GM21737 (cell line): ENCODE results near the gene CNDP1.

Experiments used
- ATAC-seq: cut with Tn5 transposase; IDR thresholded peaks from one replicate; pipeline ENCODE4 v1.9.1; 2021; ENCODE audit warnings: mild to moderate bottlenecking, moderate library complexity; ENCODE audit not compliant: unreplicated experiment

CNDP1 gene

GRCh38 chr18:74617486-74617885 lies 83.2 kb downstream of the CNDP1 start:
- no peak for ATAC-seq

- no peak for ATAC-seq
Observed at GRCh38 chr18:74622072-74622471, 87.8 kb downstream of the CNDP1 start.

DNA sequence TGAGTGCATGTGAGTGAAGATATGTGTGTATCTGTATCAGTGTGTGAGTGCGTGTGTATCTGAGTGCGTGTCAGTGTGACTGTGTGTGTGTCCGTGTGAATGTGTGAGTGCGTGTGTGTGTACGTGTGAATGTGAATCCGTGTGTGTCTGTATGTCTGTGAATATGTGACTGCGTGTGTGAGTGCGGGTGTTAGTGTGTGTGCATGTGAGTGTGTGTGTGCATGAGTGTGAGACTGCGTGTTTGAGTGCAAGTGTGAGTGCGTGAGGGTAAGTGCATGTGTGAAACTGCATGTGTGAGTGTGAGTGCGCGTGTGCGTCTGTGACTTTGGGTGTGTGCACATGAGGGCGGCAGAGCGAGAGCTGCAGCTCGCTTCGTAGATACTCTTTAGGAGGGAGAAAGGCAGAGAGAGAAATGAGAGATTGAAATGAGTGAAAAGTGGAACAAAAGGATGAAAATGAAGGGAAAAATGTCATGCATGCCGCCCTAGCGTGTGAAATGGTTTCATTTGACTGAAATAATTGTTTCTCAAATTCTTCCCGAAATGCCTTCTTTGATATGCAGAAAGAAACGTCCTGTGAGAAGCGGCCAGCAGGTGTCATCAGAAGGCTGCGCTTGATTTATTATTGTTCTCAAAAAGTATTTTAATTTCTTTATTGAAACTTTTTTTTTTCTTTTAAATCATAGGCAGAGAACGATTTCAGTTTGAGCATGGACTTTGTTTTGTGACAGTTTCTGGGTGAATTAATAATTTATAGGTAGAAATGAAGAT lies 88.9 kb downstream of the CNDP1 start:
- ATAC-seq, result no peak

- no peak for ATAC-seq
Observed at GRCh38 chr18:74624466-74624865, 90.2 kb downstream of the CNDP1 start.

DNA sequence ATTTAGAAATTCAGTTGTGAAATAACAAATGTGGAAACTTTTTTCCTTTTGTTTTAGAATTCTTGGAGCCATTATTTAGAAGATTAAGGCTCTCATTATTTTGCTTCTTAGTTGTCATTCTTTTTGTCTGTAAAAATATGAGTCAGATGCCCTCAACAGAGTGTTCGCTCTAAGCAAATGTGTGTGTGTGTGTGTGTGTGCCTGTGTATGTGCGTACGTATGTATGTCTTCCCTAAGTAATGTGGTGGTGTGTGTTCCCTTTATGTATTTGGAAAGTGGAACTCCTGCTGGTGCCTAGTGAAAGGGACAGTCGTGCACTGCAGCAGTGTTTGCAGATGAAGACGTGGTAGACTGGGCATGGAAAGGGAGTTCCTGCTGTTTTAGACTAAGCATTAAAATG lies 90.9 kb downstream of the CNDP1 start:
- ATAC-seq, result no peak

DNA sequence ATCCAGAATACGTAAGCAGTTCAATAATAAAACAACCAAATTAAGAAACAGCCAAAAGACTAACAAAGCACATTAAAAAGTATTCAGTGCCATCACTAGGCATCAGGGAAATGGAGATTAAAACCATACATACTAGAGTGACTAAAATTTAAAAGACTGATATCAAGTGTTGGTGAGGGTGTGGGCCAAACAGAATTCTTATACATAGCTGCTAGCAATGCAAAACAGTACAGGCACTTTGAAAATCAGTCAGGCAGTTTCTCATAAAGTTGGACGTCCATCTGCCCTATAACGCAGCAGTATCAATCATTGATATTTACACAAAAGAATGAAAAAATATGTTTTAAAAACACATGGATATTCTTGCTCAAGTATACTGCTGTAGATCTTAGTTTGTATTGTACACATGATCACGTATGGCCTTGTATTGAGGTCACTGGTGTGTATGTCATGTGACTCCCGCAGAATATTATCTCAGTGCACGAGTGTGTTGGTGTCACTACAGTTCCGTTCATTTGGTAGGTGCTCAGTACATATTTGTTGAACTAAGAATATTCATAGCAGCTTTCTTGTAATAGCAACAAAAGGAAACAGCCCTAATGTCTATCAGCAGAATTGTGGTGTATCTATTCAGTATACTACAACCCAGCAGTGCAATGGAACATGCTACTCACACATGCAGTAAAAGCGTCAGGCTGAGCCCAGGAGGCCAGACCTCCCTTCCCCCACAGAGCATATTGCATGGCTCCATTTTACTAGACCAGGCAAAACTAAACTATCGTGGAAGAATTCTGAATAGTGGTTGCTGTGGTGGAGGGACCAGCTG lies 92.0 kb downstream of the CNDP1 start:
- no peak for ATAC-seq

DNA sequence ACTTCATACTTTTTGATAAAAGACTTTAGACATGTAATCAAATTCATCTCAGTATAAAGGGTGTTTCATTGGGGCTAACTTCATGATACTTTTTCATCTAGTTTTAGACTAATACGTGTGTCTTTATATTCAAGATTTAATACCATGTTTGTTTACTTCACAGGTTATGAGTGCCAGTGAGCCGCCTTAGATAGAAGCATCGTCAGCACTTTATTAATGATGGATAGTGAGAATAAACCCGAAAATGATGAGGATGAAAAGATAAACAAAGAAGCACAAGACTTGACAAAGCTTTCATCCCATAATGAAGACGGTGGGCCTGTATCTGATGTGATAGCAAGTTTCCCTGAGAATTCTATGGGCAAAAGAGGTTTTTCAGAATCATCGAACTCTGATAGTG lies 96.5 kb downstream of the CNDP1 start:
- no peak for ATAC-seq

- no peak for ATAC-seq
Observed at GRCh38 chr18:74631212-74631611, 96.9 kb downstream of the CNDP1 start.

DNA sequence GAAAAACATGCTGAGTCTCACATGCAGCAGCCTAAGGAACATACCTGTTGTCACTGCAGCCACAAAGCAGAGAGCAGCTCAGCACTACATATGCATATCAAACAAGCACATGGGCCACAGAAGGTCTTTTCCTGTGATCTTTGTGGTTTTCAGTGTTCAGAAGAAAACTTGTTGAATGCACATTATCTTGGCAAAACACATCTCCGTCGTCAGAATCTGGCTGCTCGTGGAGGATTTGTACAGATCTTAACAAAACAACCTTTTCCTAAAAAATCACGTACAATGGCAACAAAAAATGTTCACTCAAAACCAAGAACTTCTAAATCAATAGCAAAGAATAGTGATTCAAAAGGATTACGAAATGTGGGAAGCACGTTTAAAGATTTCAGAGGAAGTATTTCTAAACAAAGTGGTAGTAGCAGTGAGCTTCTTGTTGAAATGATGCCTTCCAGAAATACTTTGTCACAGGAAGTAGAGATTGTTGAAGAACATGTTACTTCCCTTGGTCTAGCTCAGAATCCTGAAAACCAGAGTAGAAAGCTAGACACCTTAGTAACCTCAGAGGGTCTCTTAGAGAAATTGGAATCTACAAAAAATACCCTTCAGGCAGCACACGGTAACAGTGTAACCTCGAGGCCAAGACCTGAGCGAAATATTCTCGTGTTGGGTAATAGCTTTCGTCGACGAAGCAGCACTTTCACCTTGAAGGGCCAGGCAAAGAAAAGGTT lies 97.5 kb downstream of the CNDP1 start:
- ATAC-seq, result no peak

- ATAC-seq, result no peak
Observed at GRCh38 chr18:74632351-74632679, 98.0 kb downstream of the CNDP1 start.

DNA sequence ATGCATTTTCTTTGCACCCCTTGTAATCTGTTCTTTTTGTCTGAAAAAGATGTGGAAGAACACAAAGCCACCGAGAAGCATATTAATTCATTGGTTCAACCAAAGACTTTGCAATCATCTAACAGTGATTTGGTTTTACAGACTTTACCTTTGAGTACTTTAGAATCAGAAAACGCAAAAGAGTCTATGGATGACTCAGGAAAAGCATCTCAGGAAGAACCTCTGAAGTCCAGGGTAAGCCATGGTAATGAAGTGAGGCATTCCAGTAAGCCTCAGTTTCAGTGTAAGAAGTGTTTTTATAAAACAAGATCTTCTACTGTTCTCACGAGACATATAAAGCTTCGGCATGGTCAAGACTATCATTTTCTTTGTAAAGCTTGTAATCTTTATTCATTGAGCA lies 98.6 kb downstream of the CNDP1 start:
- no peak for ATAC-seq

DNA sequence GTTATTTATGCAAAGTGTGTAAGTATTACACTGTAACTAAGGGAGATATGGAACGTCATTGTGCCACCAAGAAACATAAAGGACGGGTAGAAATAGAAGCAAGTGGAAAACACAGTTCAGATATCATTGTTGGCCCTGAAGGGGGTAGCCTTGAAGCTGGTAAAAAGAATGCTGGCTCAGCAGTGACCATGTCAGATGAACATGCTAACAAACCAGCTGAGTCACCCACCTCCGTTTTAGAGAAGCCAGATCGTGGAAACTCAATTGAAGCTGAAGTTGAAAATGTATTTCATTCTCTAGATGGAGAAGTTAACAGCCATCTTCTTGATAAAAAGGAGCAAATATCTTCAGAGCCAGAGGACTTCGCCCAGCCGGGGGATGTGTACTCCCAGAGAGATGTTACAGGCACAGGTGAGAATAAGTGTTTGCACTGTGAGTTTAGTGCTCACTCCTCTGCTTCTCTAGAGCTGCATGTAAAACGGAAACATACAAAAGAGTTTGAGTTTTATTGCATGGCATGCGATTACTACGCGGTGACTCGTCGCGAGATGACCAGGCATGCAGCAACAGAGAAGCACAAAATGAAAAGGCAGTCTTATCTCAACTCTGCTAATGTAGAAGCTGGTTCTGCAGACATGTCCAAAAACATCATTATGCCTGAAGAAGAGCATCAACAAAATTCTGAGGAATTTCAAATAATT lies 99.5 kb downstream of the CNDP1 start:
- ATAC-seq, result no peak

GRCh38 chr18:74635224-74635975 lies 101.1 kb downstream of the CNDP1 start:
- ATAC-seq, result no peak
